ENCODE measurements around the gene LRCH1.

The LRCH1 gene

GRCh38 chr13:46526100-46526735 lies 26.8 kb upstream of the LRCH1 start:
- H3K4me3 ChIP-seq (ENCODE audit: low read depth, low read length), result no peak overlapping the region
- TF ChIP-seq CTCF (conservative IDR thresholded peaks at IDR 0.05; ENCODE audit: low read depth, low read length), result no peak
- no peak for DNase-seq (ENCODE audit: low read depth)

- no peak for TF ChIP-seq CTCF (conservative IDR thresholded peaks at IDR 0.05; ENCODE audit: low read depth, low read length)
- no peak for DNase-seq (ENCODE audit: low read depth)
- H3K4me3 ChIP-seq (ENCODE audit: low read depth, low read length), result no peak overlapping the region
These were observed 26.2 kb upstream of the LRCH1 start for GRCh38 chr13:46526740-46527139.

- no peak overlapping the region for H3K4me3 ChIP-seq (ENCODE audit: low read depth, low read length)
- no peak for TF ChIP-seq CTCF (conservative IDR thresholded peaks at IDR 0.05; ENCODE audit: low read depth, low read length)
- DNase-seq (ENCODE audit: low read depth), result no peak
These were observed 25.7 kb upstream of the LRCH1 start for GRCh38 chr13:46527237-46527636.

GRCh38 chr13:46529216-46529919 lies 23.6 kb upstream of the LRCH1 start:
- no peak overlapping the region for H3K4me3 ChIP-seq (ENCODE audit: low read depth, low read length)
- DNase-seq (ENCODE audit: low read depth), result no peak
- TF ChIP-seq CTCF (conservative IDR thresholded peaks at IDR 0.05; ENCODE audit: low read depth, low read length), result no peak

GRCh38 chr13:46530084-46530935 lies 22.7 kb upstream of the LRCH1 start:
- DNase-seq (ENCODE audit: low read depth), result peak; percentile 27
- TF ChIP-seq CTCF (conservative IDR thresholded peaks at IDR 0.05; ENCODE audit: low read depth, low read length), result no peak
- H3K4me3 ChIP-seq (ENCODE audit: low read depth, low read length), result no peak overlapping the region

- no peak overlapping the region for H3K4me3 ChIP-seq (ENCODE audit: low read depth, low read length)
- DNase-seq (ENCODE audit: low read depth), result no peak
- no peak for TF ChIP-seq CTCF (conservative IDR thresholded peaks at IDR 0.05; ENCODE audit: low read depth, low read length)
These were observed 21.0 kb upstream of the LRCH1 start for GRCh38 chr13:46531953-46532352.

Data from choroid plexus epithelial cell (primary cell).